Mesenchymal stem cell (in vitro differentiated cells and primary cell): Measurements from ENCODE around the gene FTCD.

Experiments used
- DNase-seq: peaks from one replicate; pipeline ENCODE4 v3.0.0-alpha.2; 2013
- H2AFZ ChIP-seq: one replicate; pipeline ENCODE4 v1.6.1; 2013; ENCODE audit warnings: low read depth, mild to moderate bottlenecking, control low read depth, inconsistent platforms, low read length, moderate library complexity
- H2AK5ac ChIP-seq: 2 replicates; pipeline ENCODE4 v1.6.1; 2013; ENCODE audit warnings: low read length, moderate library complexity, mild to moderate bottlenecking, inconsistent platforms; ENCODE audit not compliant: severe bottlenecking
- H2BK120ac ChIP-seq: one replicate; pipeline ENCODE4 v1.6.1; 2013; ENCODE audit warnings: low read depth, mild to moderate bottlenecking, inconsistent platforms, low read length, moderate library complexity
- H2BK12ac ChIP-seq, 2 experiments: one replicate each; pipeline ENCODE4 v1.6.1; 2013; ENCODE audit warnings: inconsistent platforms in 2 of 2, low read length in 2 of 2, mild to moderate bottlenecking in 2 of 2, moderate library complexity in 2 of 2, control low read depth in 1 of 2
- H2BK15ac ChIP-seq: one replicate; pipeline ENCODE4 v1.6.1; 2013; ENCODE audit warnings: mild to moderate bottlenecking, low read depth, inconsistent platforms; ENCODE audit not compliant: poor library complexity, severe bottlenecking
- H2BK5ac ChIP-seq: 2 replicates; pipeline ENCODE4 v1.6.1; 2013; ENCODE audit warnings: low read depth, mild to moderate bottlenecking, low read length, control low read depth, inconsistent platforms; ENCODE audit not compliant: poor library complexity, severe bottlenecking
- H3K14ac ChIP-seq, 2 experiments: one replicate each; pipeline ENCODE4 v1.6.1; 2013; ENCODE audit warnings: inconsistent platforms in 2 of 2, low read length in 2 of 2, control low read depth in 1 of 2, mild to moderate bottlenecking in 1 of 2, moderate library complexity in 1 of 2
- H3K18ac ChIP-seq, 2 experiments: one replicate each; pipeline ENCODE4 v1.6.1; 2013; ENCODE audit warnings: inconsistent platforms in 2 of 2, low read length in 2 of 2, control low read depth in 1 of 2, low read depth in 1 of 2, mild to moderate bottlenecking in 1 of 2
- H3K23ac ChIP-seq, 2 experiments: one replicate each; pipeline ENCODE4 v1.6.1; 2013; ENCODE audit warnings: inconsistent platforms in 2 of 2, low read length in 2 of 2, mild to moderate bottlenecking in 2 of 2, moderate library complexity in 2 of 2, control low read depth in 1 of 2
- H3K27ac ChIP-seq: 2 replicates; pipeline ENCODE4 v1.5.1; 2013; ENCODE audit warnings: mild to moderate bottlenecking, moderate library complexity, low read length, control low read depth, inconsistent platforms; ENCODE audit not compliant: poor library complexity, severe bottlenecking
- H3K27me3 ChIP-seq, 2 experiments: 2 replicates each; pipeline versions ENCODE4 v1.6.1 to v1.7.0; 2013; ENCODE audit warnings: low read length in 2 of 2, mild to moderate bottlenecking in 2 of 2, moderate library complexity in 2 of 2, control low read depth in 1 of 2, inconsistent platforms in 1 of 2; ENCODE audit not compliant: control insufficient read depth in 1 of 2, insufficient read depth in 1 of 2
- H3K36me3 ChIP-seq, 2 experiments: 2 replicates each; pipeline versions ENCODE4 v1.6.1 to v1.7.0; 2013; ENCODE audit warnings: low read length in 2 of 2, control low read depth in 1 of 2, inconsistent platforms in 1 of 2, low read depth in 1 of 2, mild to moderate bottlenecking in 1 of 2; ENCODE audit not compliant: insufficient read depth in 2 of 2, control insufficient read depth in 1 of 2
- H3K4ac ChIP-seq, 2 experiments: one replicate each; pipeline ENCODE4 v1.6.1; 2013; ENCODE audit warnings: inconsistent platforms in 2 of 2, low read length in 2 of 2, mild to moderate bottlenecking in 2 of 2, moderate library complexity in 2 of 2, control low read depth in 1 of 2, low read depth in 1 of 2
- H3K4me1 ChIP-seq: 2 replicates; pipeline ENCODE4 v1.6.1; 2013; ENCODE audit warnings: low read depth, low read length, control low read depth; ENCODE audit not compliant: control insufficient read depth, insufficient read depth
- H3K4me2 ChIP-seq: 2 replicates; pipeline ENCODE4 v1.6.1; 2013; ENCODE audit warnings: low read length, mild to moderate bottlenecking, inconsistent platforms; ENCODE audit not compliant: poor library complexity, severe bottlenecking
- H3K4me3 ChIP-seq, 2 experiments: 2 replicates each; pipeline versions ENCODE4 v1.5.1 to v1.7.0; 2013; ENCODE audit warnings: low read length in 2 of 2, mild to moderate bottlenecking in 2 of 2, control low read depth in 1 of 2, low read depth in 1 of 2; ENCODE audit not compliant: insufficient read depth in 1 of 2
- H3K79me1 ChIP-seq: replicated peaks from 2 replicates; pipeline ENCODE4 v1.6.1; 2013; ENCODE audit warnings: mild to moderate bottlenecking, control low read depth, low read length, inconsistent platforms; ENCODE audit not compliant: poor library complexity, severe bottlenecking
- H3K9ac ChIP-seq: 2 replicates; pipeline ENCODE4 v1.7.0; 2013; ENCODE audit warnings: mild to moderate bottlenecking, low read length, moderate library complexity
- H3K9me3 ChIP-seq: 2 replicates; pipeline ENCODE4 v1.7.0; 2013; ENCODE audit warnings: mild to moderate bottlenecking, low read length; ENCODE audit not compliant: control insufficient read depth
- H4K8ac ChIP-seq: one replicate; pipeline ENCODE4 v1.6.1; 2013; ENCODE audit warnings: inconsistent platforms, mild to moderate bottlenecking, low read length, moderate library complexity
- H4K91ac ChIP-seq: one replicate; pipeline ENCODE4 v1.6.1; 2013; ENCODE audit warnings: mild to moderate bottlenecking, low read length, inconsistent platforms
- WGBS: methylation state at CpG from one replicate; pipeline ENCODE4 v1.1.7; 2013; ENCODE audit warnings: mixed read lengths; 5-methylcytosine and 5-hydroxymethylcytosine counted together

FTCD gene

DNA sequence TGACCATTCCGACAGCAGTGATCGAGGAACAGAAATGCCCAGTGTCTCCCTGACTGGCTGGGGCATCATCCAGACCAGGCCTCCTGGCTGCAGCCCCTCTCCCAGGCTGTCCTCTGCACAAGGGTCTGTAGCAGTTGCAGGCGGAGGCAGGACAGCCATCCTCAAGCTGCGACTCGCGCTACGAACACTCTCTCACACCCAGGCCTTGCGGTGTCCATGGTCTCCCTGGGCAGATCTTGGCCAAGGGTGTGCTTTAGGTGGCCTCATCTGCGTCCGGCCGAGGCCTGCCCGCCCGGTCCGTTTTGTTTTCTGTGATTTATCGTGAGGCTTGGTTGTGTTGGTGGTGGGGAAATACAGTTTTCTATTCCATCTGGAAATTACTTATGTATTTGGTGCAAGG is 15.7 kb downstream of the FTCD start:
- Histone ChIP-seq H3K4me1 (peaks cover 19% of the 10 kb centered on the region), H3K4me2 (no peak overlapping the region), H3K27ac (no peak overlapping the region), H3K79me1 (no peaks in the 10 kb centered on the region), H3K23ac (no peak overlapping the region), H3K18ac (no peak overlapping the region), H4K91ac (no peak overlapping the region), H2BK5ac (no peak overlapping the region), H3K4me3 (no peak overlapping the region), H3K9me3 (no peaks in the 10 kb centered on the region), H2BK15ac (no peak overlapping the region), H3K4ac (no peak overlapping the region), H4K8ac (no peak overlapping the region), H3K27me3 (peaks cover 15 to 41% of the 10 kb centered on the region in 2 experiments), H2AK5ac (no peak overlapping the region), H3K36me3 (no peaks in the 10 kb centered on the region), H3K9ac (no peak overlapping the region), H2BK12ac (no peak overlapping the region), H2AFZ (no peak overlapping the region), H3K14ac (peak overlapping the region in 1 of 2 experiments; percentile 9), H2BK120ac (no peak overlapping the region)
- WGBS: 88% methylated on average over 14 of the region's 15 CpGs
- DNase-seq: no peak

DNA sequence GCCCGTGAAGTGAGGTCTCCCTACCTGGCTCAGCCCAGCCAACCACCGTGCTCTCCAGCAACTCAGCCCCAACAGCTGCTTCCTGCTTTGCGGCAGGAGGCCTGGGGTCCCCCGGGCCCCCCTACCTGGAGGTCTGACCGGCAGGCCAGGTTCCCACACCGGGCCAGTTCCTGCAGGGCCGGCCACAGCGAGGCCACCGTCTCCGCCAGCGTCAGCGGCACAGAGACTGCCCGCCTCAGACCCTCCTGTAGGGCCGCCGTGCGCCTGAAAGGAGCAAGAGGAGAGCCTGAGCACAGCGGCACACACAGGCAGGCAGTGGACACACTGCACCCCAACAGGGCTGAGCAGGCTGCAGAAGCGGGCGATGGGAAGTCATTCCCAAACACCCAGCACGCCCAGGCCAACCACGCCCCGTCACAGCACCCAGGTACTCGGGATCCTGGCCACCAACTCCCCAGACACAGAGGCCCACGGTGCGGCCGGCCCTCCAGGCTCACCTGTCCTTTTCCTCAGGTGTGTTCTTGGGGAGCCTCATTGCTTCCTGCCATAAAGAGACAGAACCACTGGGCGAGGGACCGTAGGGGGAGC is 16.9 kb downstream of the FTCD start:
- Histone ChIP-seq H3K36me3 (no peaks in the 10 kb centered on the region), H3K14ac (no peak overlapping the region), H4K8ac (no peak overlapping the region), H3K9me3 (no peaks in the 10 kb centered on the region), H3K18ac (no peak overlapping the region), H4K91ac (no peak overlapping the region), H2BK12ac (no peak overlapping the region), H2AK5ac (no peak overlapping the region), H3K4me3 (no peak overlapping the region), H2BK5ac (no peak overlapping the region), H3K27me3 (peaks cover 15 to 41% of the 10 kb centered on the region in 2 experiments), H3K4ac (no peak overlapping the region), H3K9ac (no peak overlapping the region), H3K23ac (no peak overlapping the region), H2BK15ac (no peak overlapping the region), H3K4me1 (peaks cover 20% of the 10 kb centered on the region), H3K79me1 (no peaks in the 10 kb centered on the region), H3K4me2 (no peak overlapping the region), H2BK120ac (no peak overlapping the region), H2AFZ (no peak overlapping the region), H3K27ac (no peak overlapping the region)
- WGBS: 93% methylated on average over 28 of the region's 28 CpGs
- DNase-seq: no peak

DNA sequence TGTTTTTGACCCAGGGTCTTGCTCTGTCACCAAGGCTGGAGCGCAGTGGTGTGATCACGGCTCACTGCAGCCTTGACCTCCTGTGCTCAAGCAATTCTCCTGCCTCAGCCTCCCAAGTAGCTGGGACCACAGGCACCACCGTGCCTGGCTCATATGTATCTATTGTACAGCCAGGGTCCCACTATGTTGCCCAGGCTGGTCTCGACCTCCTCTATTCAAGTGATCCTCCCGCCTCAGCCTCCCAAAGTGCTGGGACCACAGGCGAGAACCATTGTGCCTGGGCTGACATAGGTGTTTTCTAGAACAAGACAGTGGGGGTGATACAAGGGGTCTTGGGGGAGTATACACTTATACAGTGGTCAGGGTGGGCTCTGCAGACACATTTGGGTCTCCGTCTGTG is 17.5 kb downstream of the FTCD start:
- H3K23ac ChIP-seq: no peak overlapping the region
- no peak for DNase-seq
- no peak overlapping the region for H2AK5ac ChIP-seq

DNA sequence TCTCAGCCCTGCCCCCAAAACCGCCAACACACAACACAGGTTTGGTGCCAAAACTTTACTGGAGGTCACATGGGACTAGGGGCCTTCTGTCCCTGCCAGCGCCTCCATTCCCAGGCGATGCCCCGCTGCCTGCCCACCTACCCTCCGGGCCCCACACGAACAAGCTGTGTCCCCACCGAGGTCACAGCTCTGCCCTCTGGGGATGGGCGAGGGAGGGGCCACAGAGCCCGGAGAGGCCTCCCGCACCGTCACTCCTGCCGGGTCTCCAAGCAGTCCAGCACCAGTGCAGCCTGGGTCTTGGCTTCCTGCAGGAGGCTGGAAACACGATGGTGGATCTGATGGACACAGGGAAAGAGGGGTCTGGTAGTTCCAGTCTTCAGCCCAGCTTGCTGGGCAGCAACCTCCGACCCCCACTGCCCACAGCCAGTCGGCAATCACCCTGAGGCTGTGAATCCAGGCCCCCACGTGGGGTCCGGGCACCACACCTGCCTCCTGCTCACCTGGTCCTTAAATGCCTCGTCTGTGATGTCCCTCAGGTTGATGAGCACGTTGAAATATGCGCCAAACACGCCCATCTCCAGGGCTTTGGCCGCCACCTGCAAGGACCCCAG is 18.5 kb downstream of the FTCD start:
- H3K4me3 ChIP-seq: no peak overlapping the region
- no peak overlapping the region for H2BK15ac ChIP-seq
- H3K4me2 ChIP-seq: no peak overlapping the region
- H4K91ac ChIP-seq: no peak overlapping the region
- H3K9ac ChIP-seq: no peak overlapping the region
- no peak overlapping the region for H3K23ac ChIP-seq
- peaks cover 9% of the 10 kb centered on the region in 2 experiments for H3K36me3 ChIP-seq
- no peak overlapping the region for H2BK5ac ChIP-seq
- no peak overlapping the region for H2BK12ac ChIP-seq
- H3K4ac ChIP-seq: no peak overlapping the region
- H3K4me1 ChIP-seq: peaks cover 18% of the 10 kb centered on the region
- H3K14ac ChIP-seq: peak overlapping the region in 1 of 2 experiments; percentile 61
- H3K27ac ChIP-seq: no peak overlapping the region
- H2BK120ac ChIP-seq: no peak overlapping the region
- H4K8ac ChIP-seq: no peak overlapping the region
- H3K18ac ChIP-seq: no peak overlapping the region
- H3K27me3 ChIP-seq: peaks cover 15 to 35% of the 10 kb centered on the region in 2 experiments
- WGBS: 83% methylated on average over 22 of the region's 22 CpGs
- no peaks in the 10 kb centered on the region for H3K9me3 ChIP-seq
- no peak overlapping the region for H2AFZ ChIP-seq
- no peak for DNase-seq
- H2AK5ac ChIP-seq: no peak overlapping the region
- H3K79me1 ChIP-seq: no peaks in the 10 kb centered on the region

More for the DNA sequence above, 17.5 kb downstream of the FTCD start:
- Histone ChIP-seq H3K79me1 (no peaks in the 10 kb centered on the region), H4K8ac (no peak overlapping the region), H4K91ac (no peak overlapping the region), H2BK12ac (no peak overlapping the region), H3K27ac (no peak overlapping the region), H3K36me3 (peaks cover 0 to 2% of the 10 kb centered on the region in 2 experiments), H3K4ac (no peak overlapping the region), H3K4me3 (no peak overlapping the region), H3K9ac (no peak overlapping the region), H3K9me3 (no peaks in the 10 kb centered on the region), H3K4me1 (peaks cover 17% of the 10 kb centered on the region), H2BK15ac (no peak overlapping the region), H3K18ac (no peak overlapping the region), H3K14ac (no peak overlapping the region), H2AFZ (no peak overlapping the region), H2BK120ac (no peak overlapping the region), H2BK5ac (no peak overlapping the region), H3K4me2 (no peak overlapping the region), H3K27me3 (peaks cover 15 to 41% of the 10 kb centered on the region in 2 experiments)
- 91% methylated on average over 7 of the region's 7 CpGs for WGBS
